HL-60 (cell line): ENCODE measurements around the gene CXorf49.
"Not testable (repeated sequence)": the region's sequence is repeated elsewhere in the genome, so short reads cannot be mapped to it uniquely, and the experiment has no call there.

ENCODE experiments used
- GABPA ChIP-seq: IDR thresholded peaks from 2 replicates; pipeline ENCODE4 v1.6.1; 2012; ENCODE audit warnings: low read depth
- POLR2AphosphoS5 ChIP-seq: IDR thresholded peaks from 2 replicates; pipeline ENCODE4 v1.6.1; 2012; ENCODE audit warnings: low read depth
- SPI1 ChIP-seq: IDR thresholded peaks from 2 replicates; pipeline ENCODE4 v1.6.1; 2012; ENCODE audit warnings: low read depth, mild to moderate bottlenecking, borderline replicate concordance
- TF ChIP-seq, protein P1 (sequence below): IDR thresholded peaks from one replicate; pipeline ENCODE4 v1.5.1; 2011; ENCODE audit warnings: low read length, control low read depth, inconsistent platforms; ENCODE audit not compliant: insufficient read depth
- TF ChIP-seq, protein P2 (sequence below): IDR thresholded peaks from 2 replicates; pipeline ENCODE4 v1.6.1; 2012; ENCODE audit warnings: low read depth; ENCODE audit not compliant: insufficient replicate concordance

DNA sequence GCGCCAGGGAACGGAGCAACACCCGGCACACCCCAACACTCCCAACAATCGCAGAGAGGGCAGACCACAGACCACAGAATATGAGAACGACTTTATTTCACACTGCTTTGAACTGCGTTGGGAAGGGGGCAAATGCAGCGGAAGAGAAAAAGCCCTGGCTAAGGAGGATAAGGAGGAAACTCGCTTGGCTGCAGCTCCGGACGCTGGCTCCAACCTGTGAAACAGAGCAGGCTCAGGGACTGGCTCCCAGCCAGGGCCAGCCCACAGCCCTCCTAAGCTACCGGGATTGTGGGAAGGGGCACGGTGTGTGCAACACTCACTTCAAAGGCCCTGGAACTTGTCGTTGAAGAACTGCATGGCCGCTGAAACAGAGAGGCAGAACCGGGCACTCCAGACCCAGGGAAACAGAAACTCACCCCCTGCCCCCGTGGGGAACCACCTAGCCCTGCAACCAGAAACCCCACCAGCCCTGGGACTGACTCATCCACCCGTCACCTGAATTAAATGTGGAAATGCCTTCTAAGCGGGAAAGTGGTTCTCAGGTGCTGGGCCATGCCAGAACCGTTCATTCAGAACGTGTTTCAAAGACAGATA is 42.7 kb upstream of the CXorf49 start:
- TF ChIP-seq, protein P1, sequence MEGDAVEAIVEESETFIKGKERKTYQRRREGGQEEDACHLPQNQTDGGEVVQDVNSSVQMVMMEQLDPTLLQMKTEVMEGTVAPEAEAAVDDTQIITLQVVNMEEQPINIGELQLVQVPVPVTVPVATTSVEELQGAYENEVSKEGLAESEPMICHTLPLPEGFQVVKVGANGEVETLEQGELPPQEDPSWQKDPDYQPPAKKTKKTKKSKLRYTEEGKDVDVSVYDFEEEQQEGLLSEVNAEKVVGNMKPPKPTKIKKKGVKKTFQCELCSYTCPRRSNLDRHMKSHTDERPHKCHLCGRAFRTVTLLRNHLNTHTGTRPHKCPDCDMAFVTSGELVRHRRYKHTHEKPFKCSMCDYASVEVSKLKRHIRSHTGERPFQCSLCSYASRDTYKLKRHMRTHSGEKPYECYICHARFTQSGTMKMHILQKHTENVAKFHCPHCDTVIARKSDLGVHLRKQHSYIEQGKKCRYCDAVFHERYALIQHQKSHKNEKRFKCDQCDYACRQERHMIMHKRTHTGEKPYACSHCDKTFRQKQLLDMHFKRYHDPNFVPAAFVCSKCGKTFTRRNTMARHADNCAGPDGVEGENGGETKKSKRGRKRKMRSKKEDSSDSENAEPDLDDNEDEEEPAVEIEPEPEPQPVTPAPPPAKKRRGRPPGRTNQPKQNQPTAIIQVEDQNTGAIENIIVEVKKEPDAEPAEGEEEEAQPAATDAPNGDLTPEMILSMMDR: not testable (repeated sequence)
- not testable (repeated sequence) for TF ChIP-seq POLR2AphosphoS5, GABPA, SPI1
- TF ChIP-seq, protein P2, sequence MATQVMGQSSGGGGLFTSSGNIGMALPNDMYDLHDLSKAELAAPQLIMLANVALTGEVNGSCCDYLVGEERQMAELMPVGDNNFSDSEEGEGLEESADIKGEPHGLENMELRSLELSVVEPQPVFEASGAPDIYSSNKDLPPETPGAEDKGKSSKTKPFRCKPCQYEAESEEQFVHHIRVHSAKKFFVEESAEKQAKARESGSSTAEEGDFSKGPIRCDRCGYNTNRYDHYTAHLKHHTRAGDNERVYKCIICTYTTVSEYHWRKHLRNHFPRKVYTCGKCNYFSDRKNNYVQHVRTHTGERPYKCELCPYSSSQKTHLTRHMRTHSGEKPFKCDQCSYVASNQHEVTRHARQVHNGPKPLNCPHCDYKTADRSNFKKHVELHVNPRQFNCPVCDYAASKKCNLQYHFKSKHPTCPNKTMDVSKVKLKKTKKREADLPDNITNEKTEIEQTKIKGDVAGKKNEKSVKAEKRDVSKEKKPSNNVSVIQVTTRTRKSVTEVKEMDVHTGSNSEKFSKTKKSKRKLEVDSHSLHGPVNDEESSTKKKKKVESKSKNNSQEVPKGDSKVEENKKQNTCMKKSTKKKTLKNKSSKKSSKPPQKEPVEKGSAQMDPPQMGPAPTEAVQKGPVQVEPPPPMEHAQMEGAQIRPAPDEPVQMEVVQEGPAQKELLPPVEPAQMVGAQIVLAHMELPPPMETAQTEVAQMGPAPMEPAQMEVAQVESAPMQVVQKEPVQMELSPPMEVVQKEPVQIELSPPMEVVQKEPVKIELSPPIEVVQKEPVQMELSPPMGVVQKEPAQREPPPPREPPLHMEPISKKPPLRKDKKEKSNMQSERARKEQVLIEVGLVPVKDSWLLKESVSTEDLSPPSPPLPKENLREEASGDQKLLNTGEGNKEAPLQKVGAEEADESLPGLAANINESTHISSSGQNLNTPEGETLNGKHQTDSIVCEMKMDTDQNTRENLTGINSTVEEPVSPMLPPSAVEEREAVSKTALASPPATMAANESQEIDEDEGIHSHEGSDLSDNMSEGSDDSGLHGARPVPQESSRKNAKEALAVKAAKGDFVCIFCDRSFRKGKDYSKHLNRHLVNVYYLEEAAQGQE: not testable (repeated sequence)
